Stimulated activated naive CD8-positive, alpha-beta T cell treated with anti-CD3 and anti-CD28 coated beads, Interleukin-15, Interleukin-2, amounts not matched to agents 100 U/mL and 50 U/mL, for 24 hours (primary cell): ENCODE results near the gene CCNF.

ENCODE experiments used
- ATAC-seq: fragments of 150-1000 bp; cut with Tn5 transposase; one replicate; pipeline ENCODE4 v1.10.0; 2021
- DNase-seq: peaks from one replicate; pipeline ENCODE4 v3.0.0; 2021

Gene CCNF

GRCh38 chr16:2486645-2487516 is 57.6 kb downstream of the CCNF start:
- DNase-seq (peak; percentile 77), ATAC-seq (peak; percentile 91)

- ATAC-seq = no peak
- no peak for DNase-seq
Measured at GRCh38 chr16:2487517-2487842, 58.2 kb downstream of the CCNF start.

- DNase-seq (no peak), ATAC-seq (no peak)
Measured at GRCh38 chr16:2487903-2488531, 58.8 kb downstream of the CCNF start.

GRCh38 chr16:2489581-2489980 is 60.3 kb downstream of the CCNF start:
- DNase-seq = no peak
- no peak for ATAC-seq

DNA sequence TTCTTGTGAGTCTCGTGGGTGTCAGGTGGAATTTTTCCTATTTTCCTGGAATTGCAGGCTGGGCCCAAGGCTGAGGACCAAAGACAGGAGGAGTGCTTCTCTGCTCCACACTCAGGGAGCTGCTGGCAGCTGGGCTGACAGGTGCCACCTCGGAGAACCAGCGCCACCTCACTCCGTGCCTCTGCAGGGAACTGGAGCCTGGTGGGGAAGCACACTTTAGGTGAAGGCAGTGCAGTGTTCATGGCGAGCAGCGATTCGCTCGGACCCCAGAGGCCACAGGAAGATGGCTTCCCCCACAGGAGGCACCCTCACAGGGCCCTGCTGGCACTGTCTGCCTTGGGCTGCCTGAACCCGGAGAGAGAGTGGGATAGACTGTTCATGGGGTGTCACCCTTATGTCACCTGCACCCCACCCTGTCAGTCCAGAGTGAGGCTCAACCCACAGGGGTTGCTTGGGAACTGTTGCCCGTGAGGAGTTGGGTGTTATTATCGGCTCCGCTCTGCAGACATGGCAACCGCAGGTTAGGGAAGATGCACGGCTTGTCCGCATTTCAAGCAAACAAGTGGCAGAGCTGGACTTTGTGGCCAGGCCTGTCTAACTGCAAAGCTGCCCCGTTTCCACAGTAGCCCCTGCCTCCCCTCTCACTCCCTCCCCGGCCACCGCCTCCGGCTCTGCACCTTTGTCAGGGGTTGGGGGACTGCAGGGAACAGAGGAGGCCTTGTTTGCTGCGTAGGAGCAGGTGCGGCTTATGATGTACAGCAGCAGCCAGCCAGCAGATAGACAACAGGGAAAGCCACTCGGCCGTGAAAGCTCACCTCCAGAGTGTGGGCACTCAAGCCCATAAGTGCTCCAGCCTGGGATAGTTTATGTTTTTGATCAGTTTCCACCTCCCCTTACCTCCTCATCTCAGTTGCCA is 61.2 kb downstream of the CCNF start:
- ATAC-seq (no peak), DNase-seq (no peak)

- ATAC-seq = no peak
Measured at GRCh38 chr16:2492292-2492691, 63.0 kb downstream of the CCNF start.

DNA sequence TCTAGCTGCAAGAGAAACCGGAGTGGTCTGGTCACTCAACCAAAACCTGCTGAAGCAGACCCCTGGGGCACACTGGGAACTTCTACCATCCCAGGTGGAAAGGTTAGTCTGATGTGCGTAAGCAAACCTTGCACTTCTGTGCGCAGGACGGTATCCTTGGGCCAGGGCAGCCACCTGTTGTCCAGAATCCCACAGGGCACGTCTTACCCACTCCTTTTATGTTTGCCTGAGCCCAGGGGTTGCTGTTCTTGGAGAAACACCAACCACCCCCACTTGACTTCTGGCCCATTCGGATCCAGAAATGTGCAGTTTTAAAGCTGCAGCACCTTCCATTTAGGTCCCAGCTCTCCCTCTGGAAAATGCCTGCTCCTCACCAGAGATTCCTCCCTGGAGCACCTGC is 64.4 kb downstream of the CCNF start:
- DNase-seq (no peak), ATAC-seq (no peak)

More at GRCh38 chr16:2492292-2492691, 63.0 kb downstream of the CCNF start:
- no peak for DNase-seq

- ATAC-seq (no peak), DNase-seq (no peak)
Measured at GRCh38 chr16:2494616-2495015, 65.4 kb downstream of the CCNF start.

DNA sequence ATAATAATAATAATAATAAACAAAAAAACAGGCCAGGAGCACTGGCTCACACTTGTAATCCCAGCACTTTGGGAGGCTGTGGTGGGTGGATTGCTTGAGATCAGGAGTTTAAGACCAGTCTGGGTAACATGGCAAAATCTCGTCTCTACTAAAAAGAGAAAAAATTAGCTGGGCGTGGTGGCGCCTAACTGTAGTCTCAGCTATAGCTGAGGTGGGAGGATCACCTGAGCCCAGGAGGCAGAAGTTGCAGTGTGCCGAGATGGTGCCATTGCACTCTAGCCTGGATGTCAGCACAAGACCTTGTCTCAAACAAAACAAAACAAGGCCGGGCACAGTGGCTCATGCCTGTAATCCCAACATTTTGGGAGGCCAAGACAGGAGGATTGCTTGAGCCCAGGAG is 65.8 kb downstream of the CCNF start:
- ATAC-seq (no peak), DNase-seq (no peak)

- ATAC-seq = no peak
- no peak for DNase-seq
Measured at GRCh38 chr16:2496223-2497115, 67.2 kb downstream of the CCNF start.

GRCh38 chr16:2497116-2497630 is 67.9 kb downstream of the CCNF start:
- DNase-seq (no peak), ATAC-seq (no peak)

DNA sequence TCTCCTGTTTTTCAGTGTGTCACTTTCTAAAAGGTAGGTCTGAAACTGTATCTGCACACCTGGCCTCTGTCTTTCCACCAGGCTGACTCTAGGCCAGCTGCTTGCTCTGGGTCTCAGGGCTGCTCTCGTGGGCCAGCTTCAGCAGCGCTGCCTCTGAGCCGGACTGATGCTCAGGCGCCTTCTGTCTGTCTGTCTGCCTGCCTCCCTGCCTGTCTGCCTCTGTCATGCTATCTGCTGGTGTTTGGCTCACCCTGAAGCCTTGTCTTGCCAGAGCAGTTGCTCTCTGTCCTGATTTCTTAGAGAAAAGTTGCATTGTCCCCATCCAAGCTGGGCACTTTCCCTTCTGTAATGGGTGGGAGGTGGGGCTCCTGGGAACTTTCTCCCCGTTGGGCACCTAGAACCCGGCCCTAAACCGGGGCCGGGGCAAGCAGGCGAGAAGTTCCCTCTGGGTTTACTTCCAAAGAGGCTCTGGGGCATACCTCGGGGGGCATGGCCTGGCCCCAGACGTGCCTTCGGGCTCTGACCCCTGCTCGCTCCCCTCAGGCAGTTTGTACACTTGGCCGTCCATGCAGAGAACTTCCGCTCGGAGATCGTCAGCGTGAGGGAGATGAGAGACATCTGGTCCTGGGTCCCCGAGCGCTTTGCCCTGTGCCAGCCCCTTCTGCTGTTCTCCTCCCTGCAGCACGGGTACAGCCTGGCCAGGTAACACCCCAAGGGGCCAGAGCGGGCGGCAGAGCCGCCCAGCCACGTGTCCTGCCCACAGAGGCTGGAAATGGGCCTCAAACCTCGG is 68.6 kb downstream of the CCNF start:
- ATAC-seq (no peak), DNase-seq (no peak)

DNA sequence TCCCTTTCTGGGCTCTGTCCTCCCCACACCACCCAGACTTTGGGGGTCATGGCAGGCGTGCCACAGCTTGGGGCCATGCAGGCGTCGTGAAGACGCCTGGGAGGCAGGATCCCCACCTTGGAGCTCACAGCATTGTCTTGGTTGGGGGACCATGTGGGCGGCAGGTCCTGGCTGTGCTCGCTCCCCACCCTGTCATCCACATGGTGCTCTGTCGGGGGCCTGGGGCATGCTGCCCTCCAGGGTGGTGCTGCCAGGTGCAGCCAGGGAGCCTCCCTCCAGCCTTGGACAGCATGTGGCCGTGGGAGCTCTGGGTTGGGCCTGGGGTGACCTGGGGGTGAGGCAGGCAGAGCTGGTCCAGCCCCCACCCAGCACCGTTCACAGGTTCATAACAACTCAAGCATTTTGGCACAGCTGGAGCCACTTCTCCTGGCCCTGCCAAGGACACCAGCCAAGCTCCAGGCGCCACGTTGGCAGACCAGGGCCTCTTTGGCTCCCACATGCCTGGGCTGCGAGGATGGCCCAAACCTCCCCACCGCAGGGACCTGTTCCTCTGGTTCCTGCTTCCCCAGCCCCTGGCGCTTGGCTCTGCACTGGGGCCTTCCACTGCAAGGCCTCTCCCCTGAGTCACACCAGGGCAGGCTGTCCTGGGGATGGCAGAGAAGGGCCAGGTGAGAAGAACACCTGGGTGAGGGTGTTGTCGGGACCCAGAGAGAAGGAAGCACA is 69.4 kb downstream of the CCNF start:
- ATAC-seq = no peak
- DNase-seq = no peak

DNA sequence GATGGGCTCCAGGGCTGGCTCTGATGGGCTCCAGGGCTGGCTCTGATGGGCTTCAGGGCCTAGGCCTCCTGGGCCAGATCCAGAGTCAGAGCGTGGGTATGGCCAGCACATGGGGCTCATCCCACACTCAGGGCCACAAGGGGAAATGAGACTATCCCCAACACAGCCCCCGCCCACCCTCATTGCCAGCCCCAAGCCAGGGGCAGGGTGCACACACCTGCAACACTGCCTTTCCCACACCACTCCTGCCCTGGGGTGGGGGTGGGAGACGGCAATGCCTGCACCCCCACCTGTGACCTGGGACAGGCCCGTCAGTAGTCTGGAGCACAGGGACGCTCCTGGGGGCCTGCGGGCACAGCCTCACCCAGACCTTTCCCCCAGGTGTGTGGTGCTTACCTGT is 70.2 kb downstream of the CCNF start:
- no peak for ATAC-seq

GRCh38 chr16:2499890-2500429 is 70.7 kb downstream of the CCNF start:
- ATAC-seq = no peak

More for the DNA sequence above, 70.2 kb downstream of the CCNF start:
- no peak for DNase-seq

DNA sequence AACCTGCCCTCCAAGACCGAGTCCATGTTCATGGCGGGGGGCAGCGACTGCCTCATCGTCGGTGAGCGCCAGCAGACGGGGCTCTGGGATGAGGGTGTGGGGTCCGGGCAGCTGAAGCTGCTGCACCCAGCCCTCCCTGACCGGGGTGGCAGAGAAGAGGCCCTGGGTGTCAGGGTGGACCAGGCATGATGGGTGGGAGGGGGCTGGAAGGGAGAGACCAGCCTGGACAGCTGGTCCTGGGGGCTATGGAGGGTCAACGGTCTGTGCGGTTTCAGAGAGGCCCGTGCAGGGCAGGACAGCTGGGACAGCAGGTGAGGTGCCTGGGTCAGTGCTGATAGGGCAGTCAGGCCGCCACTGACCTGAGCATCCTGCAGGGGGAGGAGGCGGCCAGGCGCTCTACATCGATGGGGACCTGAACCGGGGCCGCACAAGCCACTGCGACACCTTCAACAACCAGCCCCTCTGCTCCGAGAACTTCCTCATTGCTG is 71.2 kb downstream of the CCNF start:
- DNase-seq = no peak
- no peak for ATAC-seq

More at GRCh38 chr16:2499890-2500429, 70.7 kb downstream of the CCNF start:
- DNase-seq = no peak

GRCh38 chr16:2500918-2501750 is 71.9 kb downstream of the CCNF start:
- ATAC-seq = peak; percentile 88
- DNase-seq = peak; percentile 85
